ENCODE data around the gene NTNG2. TPM values are rescaled to one million over a fixed set of nuclear protein-coding genes. Genes with fewer than 3 reads are reported as not detected.

Gene NTNG2
- total and polyA plus RNA-seq, 2 of the 13 experiments (the other 11 are each of a cell fraction or from before 2014, with no cell fraction given) = 0.02 to 0.36 TPM

GRCh38 chr9:132146575-132146974 lies 15.3 kb upstream of the NTNG2 start:
- no peaks in the 10 kb centered on the region for H4K20me1 ChIP-seq (ENCODE audit: insufficient read depth, low read length)
- no peak overlapping the region for H3K9ac ChIP-seq (ENCODE audit: insufficient read depth, low read depth, low read length)
- ChIA-PET POLR2A (no interaction called here), CTCF (ENCODE audit: low intra/inter-chr PET ratio, low total read pairs) (no interaction called here)
- peak overlapping the region; percentile 7; the same call in 1 of the 2 replicates for H3K4me2 ChIP-seq (ENCODE audit: low read depth, low read length)
- no TSS peak for BruUV-seq (replicated peaks)
- TF ChIP-seq ZNF12 (CRISPR knock-in tag; IDR thresholded peaks at IDR 0.05) = no peak
- no peak for TF ChIP-seq FLYWCH1 (CRISPR knock-in tag; IDR thresholded peaks at IDR 0.05)
- no peak for TF ChIP-seq NFE2 (CRISPR knock-in tag; IDR thresholded peaks at IDR 0.05)
- TF ChIP-seq, protein P1, sequence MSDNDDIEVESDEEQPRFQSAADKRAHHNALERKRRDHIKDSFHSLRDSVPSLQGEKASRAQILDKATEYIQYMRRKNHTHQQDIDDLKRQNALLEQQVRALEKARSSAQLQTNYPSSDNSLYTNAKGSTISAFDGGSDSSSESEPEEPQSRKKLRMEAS (IDR thresholded peaks at IDR 0.05) = no peak
- no peak for TF ChIP-seq HCFC1 (IDR thresholded peaks at IDR 0.05; ENCODE audit: low read depth, low read length)
- TF ChIP-seq ZNF24 (IDR thresholded peaks at IDR 0.05) = no peak
- TF ChIP-seq, protein P2, sequence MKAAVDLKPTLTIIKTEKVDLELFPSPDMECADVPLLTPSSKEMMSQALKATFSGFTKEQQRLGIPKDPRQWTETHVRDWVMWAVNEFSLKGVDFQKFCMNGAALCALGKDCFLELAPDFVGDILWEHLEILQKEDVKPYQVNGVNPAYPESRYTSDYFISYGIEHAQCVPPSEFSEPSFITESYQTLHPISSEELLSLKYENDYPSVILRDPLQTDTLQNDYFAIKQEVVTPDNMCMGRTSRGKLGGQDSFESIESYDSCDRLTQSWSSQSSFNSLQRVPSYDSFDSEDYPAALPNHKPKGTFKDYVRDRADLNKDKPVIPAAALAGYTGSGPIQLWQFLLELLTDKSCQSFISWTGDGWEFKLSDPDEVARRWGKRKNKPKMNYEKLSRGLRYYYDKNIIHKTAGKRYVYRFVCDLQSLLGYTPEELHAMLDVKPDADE (CRISPR knock-in tag; IDR thresholded peaks at IDR 0.05) = no peak
- no peak for TF ChIP-seq ZNF430 (CRISPR knock-in tag; IDR thresholded peaks at IDR 0.05)
- no peak for TF ChIP-seq ZBTB21 (CRISPR knock-in tag; IDR thresholded peaks at IDR 0.05)
- no peak for TF ChIP-seq ZNF546 (CRISPR knock-in tag; conservative IDR thresholded peaks at IDR 0.05)
- TF ChIP-seq TBX2 (CRISPR knock-in tag; IDR thresholded peaks at IDR 0.05; ENCODE audit: borderline replicate concordance) = no peak
- no peak for TF ChIP-seq ZNF713 (CRISPR knock-in tag; IDR thresholded peaks at IDR 0.05)
- TF ChIP-seq, protein P3, sequence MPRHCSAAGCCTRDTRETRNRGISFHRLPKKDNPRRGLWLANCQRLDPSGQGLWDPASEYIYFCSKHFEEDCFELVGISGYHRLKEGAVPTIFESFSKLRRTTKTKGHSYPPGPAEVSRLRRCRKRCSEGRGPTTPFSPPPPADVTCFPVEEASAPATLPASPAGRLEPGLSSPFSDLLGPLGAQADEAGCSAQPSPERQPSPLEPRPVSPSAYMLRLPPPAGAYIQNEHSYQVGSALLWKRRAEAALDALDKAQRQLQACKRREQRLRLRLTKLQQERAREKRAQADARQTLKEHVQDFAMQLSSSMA (CRISPR knock-in tag; IDR thresholded peaks at IDR 0.05) = no peak
- TF ChIP-seq ZFP37 (CRISPR knock-in tag; IDR thresholded peaks at IDR 0.05; ENCODE audit: borderline replicate concordance) = no peak
- TF ChIP-seq RNF2 (conservative IDR thresholded peaks at IDR 0.05; ENCODE audit: low read depth) = no peak
- no peak for TF ChIP-seq SPEN (CRISPR knock-in tag; IDR thresholded peaks at IDR 0.05; ENCODE audit: low read depth)
- 49% methylated on average over 13 of the region's 13 CpGs for WGBS (ENCODE audit: low lambda C conversion rate)
- H3K27ac ChIP-seq (ENCODE audit: extremely low read length, insufficient read depth, low read length) = no peak overlapping the region
- in situ Hi-C loops (cut with HindIII; ENCODE audit: extremely low pct_ligation_motif_present, low pct_unique_long_range_greater_than_20kb) (no loop called here), intact Hi-C loops (cut with micrococcal nuclease; ENCODE audit: unreplicated experiment) (no loop called here)
- H3K27me3 ChIP-seq (ENCODE audit: control insufficient read depth in 1 of 2, insufficient read depth in 2 of 2, low read length in 2 of 2) = peaks cover 5 to 42% of the 10 kb centered on the region in 2 experiments; a peak in 3 of 5 replicates
- H3K4me1 ChIP-seq (ENCODE audit: insufficient read depth, low read length) = no peaks in the 10 kb centered on the region
- H3K9me3 ChIP-seq (ENCODE audit: low read length) = no peaks in the 10 kb centered on the region
- no peak overlapping the region for H2AFZ ChIP-seq (ENCODE audit: low read length)
- no peaks in the 10 kb centered on the region for H3K36me3 ChIP-seq (replicated peaks in 1 of 2; ENCODE audit: control insufficient read depth in 1 of 2, insufficient read depth in 2 of 2, low read length in 2 of 2)
- H3K4me3 ChIP-seq (replicated peaks in 1 of 3; ENCODE audit: insufficient read depth in 1 of 3, low read depth in 2 of 3, low read length in 3 of 3) = no peak overlapping the region
- FAIRE-seq (no peak), DNase-seq (ENCODE audit: low spot score) (no peak), ATAC-seq (no peak)
- H3K79me2 ChIP-seq (ENCODE audit: insufficient read depth, low read length) = no peaks in the 10 kb centered on the region

All from HepG2 (cell line).